ENCODE results near the gene SCARF2. TPM values are rescaled to one million over a fixed set of nuclear protein-coding genes. Genes with fewer than 3 reads are reported as not detected.
A peak's percentile ranks its signal among the peaks of the same experiment; 100 is the strongest.

Gene SCARF2
- total RNA-seq, 6 donors from 2014 or later: 10.1 to 36.7 (median 16.1) TPM

GRCh38 chr22:20459152-20459542 is 21.5 kb upstream of the SCARF2 start:
- ATAC-seq (ENCODE audit: low FRiP score in 2 of 2): no peak
- Histone ChIP-seq H3K27ac (no peak overlapping the region), H3K27me3 (no peaks in the 10 kb centered on the region), H3K36me3 (peaks cover 0 to 33% (median 18%) of the 10 kb centered on the region in 4 donors), H3K4me3 (no peak overlapping the region), H3K4me1 (peaks cover 8 to 15% (median 11%) of the 10 kb centered on the region in 4 donors), H3K9me3 (no peaks in the 10 kb centered on the region)
- TF ChIP-seq POLR2A (IDR thresholded peaks at IDR 0.05) (no peak), POLR2AphosphoS5 (IDR thresholded peaks at IDR 0.05) (no peak), EP300 (IDR thresholded peaks at IDR 0.05) (no peak), CTCF (IDR thresholded peaks at IDR 0.05) (no peak)
- DNase-seq: no peak
- 92 to 100% methylated on average over 3 of the region's 3 CpGs for WGBS, 2 donors

- ATAC-seq (ENCODE audit: low FRiP score in 2 of 2) (no peak), DNase-seq (no peak)
- Histone ChIP-seq H3K9me3 (no peaks in the 10 kb centered on the region), H3K4me3 (no peak overlapping the region), H3K27ac (no peak overlapping the region), H3K27me3 (no peaks in the 10 kb centered on the region), H3K36me3 (peaks cover 0 to 33% (median 18%) of the 10 kb centered on the region in 4 donors), H3K4me1 (peaks cover 4 to 12% (median 7%) of the 10 kb centered on the region in 4 donors)
- TF ChIP-seq EP300 (IDR thresholded peaks at IDR 0.05) (no peak), POLR2AphosphoS5 (IDR thresholded peaks at IDR 0.05) (no peak), CTCF (IDR thresholded peaks at IDR 0.05) (no peak), POLR2A (IDR thresholded peaks at IDR 0.05) (no peak)
- 87 to 94% methylated on average over 7 to 8 of the region's 8 CpGs for WGBS, 2 donors
Measured at GRCh38 chr22:20458530-20459151, 21.0 kb upstream of the SCARF2 start.

- WGBS, 2 donors: 84 to 95% methylated on average over 13 to 15 of the region's 15 CpGs
- no peak overlapping the region for H3K27ac ChIP-seq
- DNase-seq (no peak), ATAC-seq (ENCODE audit: low FRiP score in 2 of 2) (peak in 1 of 2 donors; percentile 9)
- no peaks in the 10 kb centered on the region for H3K9me3 ChIP-seq
- H3K4me3 ChIP-seq: no peak overlapping the region
- no peaks in the 10 kb centered on the region for H3K27me3 ChIP-seq
- TF ChIP-seq CTCF (IDR thresholded peaks at IDR 0.05): no peak
- TF ChIP-seq POLR2A (IDR thresholded peaks at IDR 0.05): no peak
- TF ChIP-seq EP300 (IDR thresholded peaks at IDR 0.05): no peak
- TF ChIP-seq POLR2AphosphoS5 (IDR thresholded peaks at IDR 0.05): no peak
- H3K4me1 ChIP-seq: peaks cover 0 to 2% (median 0%) of the 10 kb centered on the region in 4 donors
- peaks cover 0 to 33% (median 18%) of the 10 kb centered on the region in 4 donors for H3K36me3 ChIP-seq
Measured at GRCh38 chr22:20457506-20458240, 20.0 kb upstream of the SCARF2 start.

- Histone ChIP-seq H3K4me1 (peaks cover 0 to 2% (median 0%) of the 10 kb centered on the region in 4 donors), H3K27ac (no peak overlapping the region), H3K27me3 (no peaks in the 10 kb centered on the region), H3K36me3 (peaks cover 0 to 36% (median 18%) of the 10 kb centered on the region in 4 donors), H3K9me3 (no peaks in the 10 kb centered on the region), H3K4me3 (no peak overlapping the region)
- no peak for TF ChIP-seq POLR2A (IDR thresholded peaks at IDR 0.05)
- TF ChIP-seq EP300 (IDR thresholded peaks at IDR 0.05): no peak
- TF ChIP-seq POLR2AphosphoS5 (IDR thresholded peaks at IDR 0.05): no peak
- no peak for TF ChIP-seq CTCF (IDR thresholded peaks at IDR 0.05)
- WGBS, 2 donors: 90 to 95% methylated on average over 3 of the region's 3 CpGs
- ATAC-seq (ENCODE audit: low FRiP score in 2 of 2) (peak in 1 of 2 donors; percentile 5), DNase-seq (no peak)
Measured at GRCh38 chr22:20456722-20457076, 19.1 kb upstream of the SCARF2 start.
